H1 (cell line): ENCODE data around the gene GALT. TPM values are rescaled to one million over a fixed set of nuclear protein-coding genes. Genes with fewer than 3 reads are reported as not detected.

ENCODE experiments used
- CTCF ChIA-PET: fragments of 300-600 bp; sonication (Branson Sonifier 250); formaldehyde crosslinking; loops from one replicate; lab custom pipeline; 2021; ENCODE audit not compliant: partially characterized antibody; lab: Charles Lee
- POLR2A ChIA-PET: fragments of 300-600 bp; sonication (Branson Sonifier 250); formaldehyde crosslinking; loops from one replicate; lab custom pipeline; 2021; ENCODE audit warnings: inconsistent platforms; ENCODE audit not compliant: partially characterized antibody; lab: Charles Lee
- DNase-seq, 2 experiments: peaks; one replicate each; pipeline versions ENCODE4 v3.0.0 to v3.0.0-alpha.2; 2010 to 2022; ENCODE audit warnings: low spot score in 2 of 2, low read depth in 1 of 2, mixed read lengths in 1 of 2
- FAIRE-seq: peaks from 2 replicates; lab custom pipeline; 2011; peaks lifted over from hg19 to GRCh38; lab: Jason Lieb, UNC
- H2AFZ ChIP-seq: 2 replicates; pipeline ENCODE4 v1.8.1; 2012; ENCODE audit warnings: low read length, inconsistent platforms
- H2AK5ac ChIP-seq: 2 replicates; pipeline ENCODE4 v1.6.1; 2013; ENCODE audit warnings: low read depth, low read length
- H2BK120ac ChIP-seq: replicated peaks from 2 replicates; pipeline ENCODE3; 2013; ENCODE audit warnings: low read depth, low read length, inconsistent platforms
- H2BK12ac ChIP-seq: 2 replicates; pipeline ENCODE4 v1.6.1; 2013; ENCODE audit warnings: low read depth, low read length
- H2BK15ac ChIP-seq: 2 replicates; pipeline ENCODE4 v1.6.1; 2013; ENCODE audit warnings: low read length
- H2BK20ac ChIP-seq: 2 replicates; pipeline ENCODE4 v1.6.1; 2013; ENCODE audit warnings: low read length
- H2BK5ac ChIP-seq: 2 replicates; pipeline ENCODE4 v1.6.1; 2013; ENCODE audit warnings: low read depth, low read length
- H3K14ac ChIP-seq: 2 replicates; pipeline ENCODE4 v1.6.1; 2013; ENCODE audit warnings: inconsistent platforms; ENCODE audit not compliant: insufficient read length
- H3K18ac ChIP-seq: 2 replicates; pipeline ENCODE4 v1.6.1; 2013; ENCODE audit warnings: low read length; ENCODE audit errors: extremely low read depth
- H3K23ac ChIP-seq: 2 replicates; pipeline ENCODE4 v1.6.1; 2013; ENCODE audit warnings: inconsistent platforms; ENCODE audit not compliant: insufficient read length
- H3K23me2 ChIP-seq: 2 replicates; pipeline ENCODE4 v1.6.1; 2013; ENCODE audit warnings: low read depth, low read length
- H3K27ac ChIP-seq: 2 replicates; pipeline ENCODE4 v1.6.1; 2011; ENCODE audit warnings: low read depth, low read length, inconsistent platforms
- H3K27me3 ChIP-seq, 4 experiments: replicated peaks in 1 of 4; 1 replicate in 1 of 4; 2 replicates in 3 of 4; pipeline versions ENCODE4 v1.6.1 to v1.8.1; 2011 to 2013; ENCODE audit warnings: low read length in 3 of 4, mild to moderate bottlenecking in 3 of 4, inconsistent platforms in 2 of 4, mixed read lengths in 2 of 4, moderate library complexity in 1 of 4; ENCODE audit not compliant: control insufficient read depth in 3 of 4, insufficient read depth in 3 of 4; ENCODE audit errors: extremely low read depth in 1 of 4
- H3K36me3 ChIP-seq, 4 experiments: 2 replicates each; pipeline versions ENCODE4 v1.6.1 to v1.8.1; 2011 to 2013; ENCODE audit warnings: mild to moderate bottlenecking in 4 of 4, low read length in 3 of 4, moderate library complexity in 2 of 4, control low read depth in 1 of 4, inconsistent platforms in 1 of 4; ENCODE audit not compliant: insufficient read depth in 4 of 4, control insufficient read depth in 2 of 4
- H3K4ac ChIP-seq: replicated peaks from 2 replicates; pipeline ENCODE3; 2013; ENCODE audit warnings: low read length, low read depth, mixed read lengths, inconsistent platforms; ENCODE audit not compliant: insufficient read length
- H3K4me1 ChIP-seq, 4 experiments: replicated peaks in 1 of 4; 1 replicate in 1 of 4; 2 replicates in 3 of 4; pipeline versions ENCODE4 v1.6.1 to v1.8.1; 2011 to 2013; ENCODE audit warnings: low read length in 3 of 4, inconsistent platforms in 2 of 4, mixed read lengths in 1 of 4; ENCODE audit not compliant: insufficient read depth in 4 of 4, control insufficient read depth in 3 of 4
- H3K4me2 ChIP-seq, 2 experiments: 2 replicates each; pipeline versions ENCODE4 v1.6.1 to v1.8.1; 2011 to 2013; ENCODE audit warnings: low read depth in 2 of 2, low read length in 2 of 2, control low read depth in 1 of 2, inconsistent platforms in 1 of 2, mild to moderate bottlenecking in 1 of 2; ENCODE audit not compliant: insufficient read depth in 1 of 2
- H3K4me3 ChIP-seq, 4 experiments: fragments of 200-600, 300-600 bp in 1 of 4; sonication (generic), shearing (Covaris generic), sonication (Bioruptor Twin) in 1 of 4; 2 replicates each; pipeline versions ENCODE4 v1.5.1 to v1.8.1; 2011 to 2016; ENCODE audit warnings: low read length in 4 of 4, low read depth in 3 of 4, control low read depth in 2 of 4, inconsistent platforms in 2 of 4, mild to moderate bottlenecking in 2 of 4, mixed read lengths in 1 of 4, moderate library complexity in 1 of 4; ENCODE audit not compliant: insufficient read depth in 2 of 4; ENCODE audit errors: extremely low read depth in 1 of 4
- H3K56ac ChIP-seq: replicated peaks from 2 replicates; pipeline ENCODE3; 2013; ENCODE audit warnings: low read depth, mild to moderate bottlenecking, mixed read lengths, low read length, inconsistent platforms; ENCODE audit not compliant: insufficient read length
- H3K79me1 ChIP-seq: 2 replicates; pipeline ENCODE4 v1.6.1; 2013; ENCODE audit warnings: low read depth, low read length, control low read depth
- H3K79me2 ChIP-seq, 2 experiments: 2 replicates each; pipeline versions ENCODE4 v1.6.1 to v1.8.1; 2012 to 2013; ENCODE audit warnings: low read length in 2 of 2, mild to moderate bottlenecking in 2 of 2, inconsistent platforms in 1 of 2; ENCODE audit not compliant: insufficient read depth in 2 of 2, control insufficient read depth in 1 of 2
- H3K9ac ChIP-seq, 4 experiments: replicated peaks in 1 of 4; 1 replicate in 1 of 4; 2 replicates in 3 of 4; pipeline versions ENCODE4 v1.6.1 to v1.8.1; 2011 to 2013; ENCODE audit warnings: low read depth in 3 of 4, low read length in 3 of 4, control low read depth in 2 of 4, mild to moderate bottlenecking in 2 of 4, moderate library complexity in 2 of 4, inconsistent platforms in 1 of 4; ENCODE audit errors: extremely low read depth in 1 of 4
- H3K9me3 ChIP-seq, 2 experiments: 2 replicates each; pipeline versions ENCODE4 v1.6.1 to v1.8.1; 2012 to 2013; ENCODE audit warnings: mild to moderate bottlenecking in 2 of 2, moderate library complexity in 2 of 2, control low read depth in 1 of 2, inconsistent platforms in 1 of 2, low read depth in 1 of 2, low read length in 1 of 2, mixed read lengths in 1 of 2; ENCODE audit not compliant: insufficient read depth in 2 of 2
- H4K20me1 ChIP-seq, 2 experiments: replicated peaks in 1 of 2; 2 replicates each; pipeline versions ENCODE3 to v1.8.1; 2011 to 2013; ENCODE audit warnings: inconsistent platforms in 2 of 2, low read length in 2 of 2, mild to moderate bottlenecking in 1 of 2; ENCODE audit not compliant: insufficient read depth in 2 of 2, control insufficient read depth in 1 of 2
- H4K5ac ChIP-seq: 2 replicates; pipeline ENCODE4 v1.6.1; 2013; ENCODE audit warnings: low read length, low read depth, mixed read lengths, inconsistent platforms; ENCODE audit not compliant: insufficient read length
- H4K8ac ChIP-seq: 2 replicates; pipeline ENCODE4 v1.8.0; 2013; ENCODE audit warnings: mild to moderate bottlenecking, moderate library complexity, low read length, inconsistent platforms; ENCODE audit not compliant: insufficient read depth; ENCODE audit errors: extremely low read depth
- H4K91ac ChIP-seq: replicated peaks from 2 replicates; pipeline ENCODE3; 2013; ENCODE audit warnings: low read length, mixed read lengths, inconsistent platforms; ENCODE audit not compliant: insufficient read length
- BCL11A ChIP-seq, 2 experiments: IDR thresholded peaks; one replicate each; pipeline ENCODE4 v1.6.1; 2011; ENCODE audit warnings: low read depth in 2 of 2, low read length in 2 of 2, mild to moderate bottlenecking in 2 of 2
- HDAC2 ChIP-seq, 2 experiments: fragments of 300-600 bp in 1 of 2; sonication (generic) in 1 of 2; IDR thresholded peaks; 2 replicates each; pipeline ENCODE4 v1.6.1; 2011 to 2012; ENCODE audit warnings: low read depth in 2 of 2, low read length in 2 of 2, mild to moderate bottlenecking in 2 of 2, moderate library complexity in 2 of 2, borderline replicate concordance in 1 of 2, inconsistent platforms in 1 of 2
- JUN ChIP-seq: IDR thresholded peaks from 2 replicates; pipeline ENCODE4 v1.6.1; 2011; ENCODE audit warnings: low read depth, mild to moderate bottlenecking, improper control_type of control experiment, low read length
- SIN3A ChIP-seq, 2 experiments: IDR thresholded peaks in 1 of 2; conservative IDR thresholded peaks in 1 of 2; 2 replicates each; pipeline ENCODE4 v1.6.1; 2011 to 2012; ENCODE audit warnings: low read length in 2 of 2, improper control_type of control experiment in 1 of 2, low read depth in 1 of 2, mild to moderate bottlenecking in 1 of 2
- SIX5 ChIP-seq: IDR thresholded peaks from 2 replicates; pipeline ENCODE4 v1.6.1; 2011; ENCODE audit warnings: mild to moderate bottlenecking, low read depth, low read length
- TAF7 ChIP-seq: optimal IDR thresholded peaks from 2 replicates; pipeline ENCODE3; 2011; ENCODE audit warnings: low read depth, mild to moderate bottlenecking, inconsistent platforms, low read length, moderate library complexity, borderline replicate concordance
- TBP ChIP-seq: IDR thresholded peaks from 2 replicates; pipeline ENCODE4 v1.6.1; 2011; ENCODE audit warnings: low read depth, low read length, improper control_type of control experiment
- WGBS, 2 experiments: shearing (Covaris generic) in 1 of 2; methylation state at CpG; one replicate each; pipeline versions ENCODE4 v1.1.6 to v1.1.7; 2013 to 2015; ENCODE audit warnings: low lambda C conversion rate in 2 of 2, mixed read lengths in 2 of 2, inconsistent platforms in 1 of 2, low coverage in 1 of 2, missing lambda C conversion rate in 1 of 2; ENCODE audit not compliant: insufficient replicate concordance in 2 of 2, insufficient coverage in 1 of 2, insufficient read length in 1 of 2; ENCODE audit errors: extremely low coverage in 1 of 2, missing lambda C conversion rate in 1 of 2; 5-methylcytosine and 5-hydroxymethylcytosine counted together
- polyA plus RNA-seq, 7 experiments: library from polyadenylated mRNA; depleted of rRNA in 3 of 7; stranded (reverse) in 5 of 7; unstranded in 2 of 7; fragments of >200 nt in 5 of 7; fragments of 200-250 nt in 2 of 7; gene quantifications; 1 replicate in 5 of 7; 2 replicates in 1 of 7; 4 replicates in 1 of 7; pipeline versions ENCODE4 v1.2.1 to v1.2.3, GENCODE V29; 2011 to 2013; ENCODE audit warnings: missing spikeins in 2 of 7, mixed read lengths in 2 of 7
- total RNA-seq: library from RNA; stranded (reverse); fragmentation: NEBNext Ultra II Directional; extraction: Animal tissue kit (Norgen Biotek cat#: 25700); gene quantifications from 2 replicates; pipeline ENCODE4 v1.2.1, GENCODE V29; 2021
- TF ChIP-seq, protein P1 (sequence below): IDR thresholded peaks from 2 replicates; pipeline ENCODE4 v1.6.1; 2012; ENCODE audit warnings: inconsistent platforms

Gene GALT
- total and polyA plus RNA-seq, 2 of the 8 experiments (the other 6 are each of a cell fraction or from before 2014, with no cell fraction given) = 21.9 to 50.6 TPM

- Histone ChIP-seq H3K9me3 (peaks cover 0 to 1% of the 10 kb centered on the region in 2 experiments; a peak in 1 of 4 replicates), H3K36me3 (no peaks in the 10 kb centered on the region), H3K23ac (no peak overlapping the region), H3K4me3 (no peak overlapping the region), H3K4me1 (0 out of 7 replicates have a peak, but pooled peaks cover 0 to 2% (median under 1%) of the 10 kb centered on the region in 4 experiments), H3K27me3 (no peaks in the 10 kb centered on the region), H3K4me2 (no peak overlapping the region), H3K18ac (no peak overlapping the region), H3K79me2 (no peaks in the 10 kb centered on the region), H4K91ac (no peak overlapping the region), H2AFZ (no peak overlapping the region), H2BK12ac (no peak overlapping the region), H4K20me1 (peaks cover 0 to 4% of the 10 kb centered on the region in 2 experiments), H3K14ac (no peak overlapping the region), H3K79me1 (no peaks in the 10 kb centered on the region), H4K5ac (no peak overlapping the region), H3K9ac (no peak overlapping the region), H3K23me2 (no peaks in the 10 kb centered on the region; the same call in 1 of the 2 replicates), H2BK20ac (no peak overlapping the region), H3K27ac (no peak overlapping the region), H2AK5ac (no peak overlapping the region), H2BK15ac (no peak overlapping the region), H3K4ac (no peak overlapping the region), H4K8ac (no peak overlapping the region), H2BK5ac (no peak overlapping the region), H2BK120ac (no peak overlapping the region), H3K56ac (no peak overlapping the region)
- FAIRE-seq (no peak), DNase-seq (no peak)
- TF ChIP-seq TBP (no peak), SIN3A (conservative IDR thresholded peaks at IDR 0.05 in 1 of 2, IDR thresholded peaks at IDR 0.05 in 1 of 2; ENCODE audit: low read depth in 1 of 2, low read length in 2 of 2) (no peak), JUN (no peak), TAF7 (no peak), BCL11A (IDR thresholded peaks at IDR 0.05; ENCODE audit: low read depth in 2 of 2, low read length in 2 of 2) (no peak), SIX5 (no peak), HDAC2 (IDR thresholded peaks at IDR 0.05; ENCODE audit: borderline replicate concordance in 1 of 2, low read depth in 2 of 2, low read length in 2 of 2) (no peak)
- TF ChIP-seq, protein P1, sequence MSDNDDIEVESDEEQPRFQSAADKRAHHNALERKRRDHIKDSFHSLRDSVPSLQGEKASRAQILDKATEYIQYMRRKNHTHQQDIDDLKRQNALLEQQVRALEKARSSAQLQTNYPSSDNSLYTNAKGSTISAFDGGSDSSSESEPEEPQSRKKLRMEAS = no peak
- ChIA-PET POLR2A (no interaction called here), CTCF (interaction anchor here (0.9 to 5.0 kb wide), 20 partner anchors 9 to 222 kb away, joined by 3 to 108 read pairs (median 6); partner anchors contain the start of genes ARID3C and CCL19)
- 70% methylated on average over 3 of the region's 3 CpGs; no CpG with 5 or more reads in 1 of the 2 experiments for WGBS, 2 experiments
Measured at GRCh38 chr9:34674440-34674839, 28.0 kb downstream of the GALT start.
